NCI-H1048 (cell line): ENCODE results near the gene VWF.

Source experiments
- DNase-seq: peaks from one replicate; lab custom pipeline; 2025; lab: John Stamatoyannopoulos, UW

VWF gene

GRCh38 chr12:5977556-5977955 is 146.9 kb downstream of the VWF start:
- DNase-seq = no peak

DNA sequence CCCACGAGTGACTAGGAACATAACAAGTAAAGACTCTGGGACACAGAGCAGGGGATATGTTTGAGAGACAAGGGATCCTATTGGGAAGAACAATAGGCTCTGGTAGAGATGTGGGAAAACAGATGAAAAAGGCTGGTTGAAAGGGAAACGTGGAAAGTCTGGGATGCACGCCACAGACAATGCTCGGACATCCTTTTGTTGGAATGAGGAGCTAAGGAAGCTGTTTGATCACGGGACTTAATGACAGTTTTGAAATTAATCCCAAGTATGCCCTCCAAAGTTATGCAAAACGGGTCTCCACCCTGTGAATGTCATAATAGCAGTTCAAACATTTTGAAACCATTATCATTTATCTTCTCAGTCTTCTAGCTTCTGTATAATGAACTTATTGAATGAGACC is 147.8 kb downstream of the VWF start:
- DNase-seq = no peak

DNA sequence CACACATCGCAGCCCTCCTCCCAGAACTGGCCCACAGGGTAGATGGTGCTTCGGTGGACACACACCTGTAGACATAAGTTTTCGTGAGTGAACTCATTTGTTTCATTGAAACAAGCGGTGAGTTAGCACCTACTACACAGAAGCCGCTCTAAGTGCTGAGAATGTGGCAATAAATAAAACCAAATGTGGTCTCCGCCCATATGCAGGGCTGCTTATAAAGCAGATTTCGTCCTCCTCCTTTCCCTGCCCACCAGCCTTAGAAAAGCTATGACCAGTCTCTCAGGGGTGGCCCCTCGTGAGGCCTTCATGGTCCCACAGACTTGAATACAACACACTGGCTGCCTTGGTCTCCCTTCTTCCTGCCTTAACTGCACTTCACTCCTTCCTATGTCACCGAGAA is 148.3 kb downstream of the VWF start:
- DNase-seq = no peak

- no peak for DNase-seq
Measured at GRCh38 chr12:5973461-5974115, 150.9 kb downstream of the VWF start.

DNA sequence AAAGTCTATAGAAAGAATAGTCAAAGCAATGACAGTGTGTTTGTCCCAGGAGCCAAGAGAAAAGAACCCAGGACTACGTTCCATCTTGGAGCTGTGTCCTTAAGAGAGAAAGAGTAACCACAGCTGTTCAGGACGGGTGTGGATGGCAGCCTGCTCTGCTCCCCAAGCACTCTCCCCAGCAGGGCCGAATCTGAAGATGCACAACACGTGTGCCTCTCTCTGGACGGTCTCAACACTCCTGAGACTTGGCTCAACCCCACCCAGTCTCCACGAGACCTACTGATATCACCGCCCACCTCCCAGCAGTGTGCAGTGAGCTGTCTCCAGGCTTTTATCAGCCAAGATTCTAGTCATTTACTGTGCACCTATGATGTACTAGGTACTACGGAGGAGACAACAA is 152.1 kb downstream of the VWF start:
- DNase-seq = no peak

DNA sequence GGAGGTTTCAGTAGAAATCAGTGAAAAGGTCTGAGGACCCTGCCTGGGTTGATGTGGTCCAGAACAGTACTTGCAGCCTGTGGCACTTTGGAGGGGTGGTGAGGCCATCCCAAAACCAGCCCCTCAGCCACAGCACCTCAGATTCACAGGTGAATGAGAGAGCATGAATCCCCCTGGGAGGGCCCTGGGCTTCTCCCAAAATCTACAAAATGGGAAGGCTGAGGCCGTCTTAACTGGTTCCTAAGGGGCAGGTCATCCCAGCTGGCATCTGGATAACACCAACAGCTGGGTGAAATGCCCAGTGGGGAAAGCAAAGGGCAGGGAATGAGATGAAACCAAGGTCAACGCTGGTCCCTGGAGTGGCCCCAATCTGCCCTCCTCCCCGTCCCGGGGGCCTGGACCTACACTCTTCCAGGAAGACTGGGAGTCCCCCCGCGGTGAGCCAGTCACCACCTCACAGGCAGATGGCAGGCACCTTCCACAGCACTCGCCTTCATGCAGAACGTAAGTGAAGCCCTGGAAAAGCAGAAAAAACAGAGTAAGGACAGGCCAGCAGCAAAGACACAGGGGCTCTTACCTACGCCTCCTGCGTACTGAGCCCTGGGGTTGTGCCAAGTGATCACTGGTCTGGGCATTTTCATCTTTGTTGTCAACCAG is 153.1 kb downstream of the VWF start:
- DNase-seq = no peak

DNA sequence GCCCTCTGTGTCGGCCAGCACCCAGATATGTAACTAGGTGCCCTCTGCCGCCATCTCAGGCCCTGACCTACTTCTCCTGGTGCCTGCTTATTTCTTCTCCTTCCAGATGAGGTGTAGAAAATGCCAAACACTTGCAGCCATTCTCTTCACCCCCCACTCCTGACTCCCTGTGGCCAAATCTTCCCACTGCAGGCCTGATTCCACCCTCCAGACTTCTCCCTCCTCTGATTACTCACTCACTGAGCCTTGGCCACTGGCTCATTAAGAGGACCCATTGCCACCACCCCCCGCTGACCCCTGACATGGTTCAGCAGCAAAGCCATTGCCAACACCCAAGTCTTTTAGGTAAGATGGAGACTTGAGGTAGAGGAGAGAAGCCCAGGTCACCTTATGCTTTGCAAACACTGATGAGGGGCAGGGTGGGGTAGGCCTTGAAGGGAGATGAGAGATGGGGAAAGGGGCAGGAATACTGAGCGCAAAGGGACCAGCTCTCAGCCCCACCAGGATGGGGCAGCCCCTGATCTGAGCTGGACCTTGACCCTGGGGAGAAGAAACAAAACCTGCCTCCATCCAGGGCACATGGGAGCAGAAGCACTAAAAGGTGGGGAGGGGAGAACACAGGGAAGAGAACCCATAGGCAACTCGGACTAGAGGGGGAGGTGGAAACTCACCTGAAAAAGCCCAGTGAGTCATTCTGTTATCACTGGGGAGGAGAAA is 154.3 kb downstream of the VWF start:
- no peak for DNase-seq

DNA sequence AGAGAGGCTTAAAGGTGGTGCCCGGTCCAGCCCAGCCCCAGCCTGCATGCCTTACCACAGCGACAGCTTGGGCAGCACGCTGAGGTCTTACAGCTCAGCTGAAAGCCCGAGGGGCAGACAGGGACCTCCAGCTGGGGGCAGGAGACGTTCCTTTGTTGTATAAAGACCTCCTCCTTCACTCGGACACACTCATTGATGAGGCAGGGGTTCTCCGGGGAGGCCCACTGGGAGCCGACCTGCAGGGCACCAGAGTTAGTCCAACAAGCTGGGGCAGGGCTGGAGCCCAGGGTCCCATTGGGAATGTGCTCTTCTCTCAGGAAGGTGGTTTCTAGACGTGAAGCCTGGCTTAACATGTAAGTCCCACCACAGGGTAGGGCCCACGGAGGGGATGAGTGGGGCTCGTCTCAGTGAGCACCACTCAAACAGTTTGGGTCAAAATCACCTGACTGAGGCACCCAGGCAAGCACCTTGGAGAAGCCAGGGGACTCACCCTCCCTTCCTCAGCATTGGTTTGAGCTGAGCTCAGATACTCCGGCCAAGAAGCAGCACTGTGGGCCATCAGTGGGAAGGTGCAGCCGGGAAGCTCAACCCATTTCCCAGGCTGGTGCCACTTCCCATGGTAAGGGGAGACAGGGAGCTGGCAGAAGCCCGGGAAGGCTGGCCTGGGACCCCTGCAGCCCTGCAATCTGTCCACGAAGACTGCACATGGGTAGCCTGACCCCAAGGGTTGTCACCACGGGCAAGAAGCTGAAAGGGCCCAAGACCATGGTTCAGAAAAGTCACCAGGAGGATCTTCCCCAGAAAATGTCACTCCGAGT is 155.1 kb downstream of the VWF start:
- no peak for DNase-seq

GRCh38 chr12:5967645-5968415 is 156.6 kb downstream of the VWF start:
- no peak for DNase-seq

DNA sequence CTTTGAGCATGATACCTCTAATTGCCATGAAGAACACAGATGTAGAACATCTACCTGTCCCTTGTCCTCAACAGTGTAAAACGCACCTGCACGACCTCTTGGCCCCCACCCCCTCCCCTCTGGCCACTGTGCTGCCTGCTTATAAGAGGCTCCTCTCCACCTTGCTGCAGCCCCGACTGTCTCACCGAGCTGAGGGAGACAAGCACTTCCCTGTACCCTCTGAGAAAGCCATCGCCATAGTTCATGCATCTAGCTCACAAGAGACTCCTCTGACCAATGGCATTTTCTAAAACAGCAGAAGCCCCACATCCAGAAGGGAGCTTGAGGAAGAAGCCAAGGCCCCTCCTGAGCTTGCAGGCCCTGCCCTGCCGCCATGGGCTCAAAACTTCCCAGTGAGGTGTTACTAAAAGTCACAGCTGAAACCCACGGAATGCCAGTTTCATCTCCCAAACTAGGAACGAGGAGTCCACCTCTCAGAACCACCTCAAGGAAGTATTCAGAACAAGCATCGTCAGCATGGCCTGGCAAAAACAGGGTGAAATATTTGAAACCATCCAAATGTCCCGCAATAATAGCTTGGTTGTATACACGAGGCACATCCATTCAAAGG is 157.9 kb downstream of the VWF start:
- no peak for DNase-seq

- DNase-seq = peak; percentile 4
Measured at GRCh38 chr12:5965950-5966383, 158.5 kb downstream of the VWF start.

DNA sequence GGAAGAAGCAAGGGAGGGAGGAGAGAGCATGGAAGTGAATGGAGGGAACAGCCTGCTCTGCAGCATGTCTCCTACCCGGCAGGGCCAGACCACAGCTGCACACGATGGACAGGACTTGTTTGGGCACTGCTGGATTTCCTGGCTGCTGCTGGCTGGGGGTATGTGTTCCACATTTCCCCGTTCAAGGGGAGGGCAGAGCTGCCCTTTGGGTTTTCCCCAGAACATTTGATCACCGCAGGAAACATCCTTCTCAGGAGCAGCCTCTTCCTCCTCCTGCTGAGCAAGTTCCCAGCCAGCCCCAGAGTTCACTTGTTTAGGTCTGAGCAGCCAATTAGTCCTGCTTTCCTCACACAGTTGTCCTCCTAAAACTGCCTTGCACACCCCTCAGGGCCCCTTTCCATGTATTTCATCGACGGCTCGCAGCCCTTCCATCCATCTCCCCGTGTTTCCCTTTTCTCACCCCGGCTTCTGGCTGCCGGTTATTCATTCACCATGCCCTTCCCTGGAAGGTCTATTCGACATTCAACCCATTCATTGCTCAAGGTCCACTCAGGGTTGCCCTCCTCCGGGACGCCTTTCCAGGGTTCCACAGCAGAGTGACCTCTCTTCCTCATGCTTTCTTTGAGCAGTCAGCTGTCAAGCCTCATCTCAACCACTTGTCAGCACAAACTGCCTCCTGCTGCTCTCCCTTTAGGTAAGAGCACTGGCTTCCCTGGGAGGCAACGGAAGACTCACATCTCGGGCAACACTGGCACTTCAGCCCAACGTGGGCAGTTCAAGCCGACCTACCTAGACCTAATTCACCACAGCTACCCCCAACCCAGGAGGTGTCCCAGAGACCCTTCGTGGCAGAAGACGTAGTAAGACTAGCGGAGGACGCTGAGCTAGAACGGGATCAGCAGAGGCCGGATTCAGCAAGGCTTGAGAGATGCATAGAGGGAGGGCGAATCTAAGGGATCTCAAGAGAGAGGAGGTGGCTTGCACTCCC is 159.3 kb downstream of the VWF start:
- DNase-seq = no peak

- no peak for DNase-seq
Measured at GRCh38 chr12:5963515-5963914, 161.0 kb downstream of the VWF start.

GRCh38 chr12:5960783-5961182 is 163.7 kb downstream of the VWF start:
- DNase-seq = no peak

GRCh38 chr12:5956987-5957386 is 167.5 kb downstream of the VWF start:
- DNase-seq = no peak

DNA sequence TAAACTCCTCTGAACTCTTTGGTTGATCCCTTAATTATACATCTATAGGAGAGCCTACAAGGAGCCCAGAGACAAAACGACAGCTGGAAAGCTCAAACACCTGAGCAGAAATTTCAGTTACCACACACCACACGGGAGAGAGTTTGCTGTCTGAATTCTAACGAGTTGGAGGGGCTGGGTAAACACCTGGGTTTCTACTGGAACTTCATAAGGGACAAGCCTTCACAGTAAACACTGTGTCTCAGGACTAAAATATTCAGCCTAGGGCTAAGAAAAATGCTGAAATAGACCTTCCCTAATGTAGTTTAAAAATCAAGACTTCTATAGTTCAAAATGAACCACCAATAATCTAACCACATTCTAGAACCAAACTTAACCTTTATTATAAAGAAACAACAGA is 169.8 kb downstream of the VWF start:
- no peak for DNase-seq

DNA sequence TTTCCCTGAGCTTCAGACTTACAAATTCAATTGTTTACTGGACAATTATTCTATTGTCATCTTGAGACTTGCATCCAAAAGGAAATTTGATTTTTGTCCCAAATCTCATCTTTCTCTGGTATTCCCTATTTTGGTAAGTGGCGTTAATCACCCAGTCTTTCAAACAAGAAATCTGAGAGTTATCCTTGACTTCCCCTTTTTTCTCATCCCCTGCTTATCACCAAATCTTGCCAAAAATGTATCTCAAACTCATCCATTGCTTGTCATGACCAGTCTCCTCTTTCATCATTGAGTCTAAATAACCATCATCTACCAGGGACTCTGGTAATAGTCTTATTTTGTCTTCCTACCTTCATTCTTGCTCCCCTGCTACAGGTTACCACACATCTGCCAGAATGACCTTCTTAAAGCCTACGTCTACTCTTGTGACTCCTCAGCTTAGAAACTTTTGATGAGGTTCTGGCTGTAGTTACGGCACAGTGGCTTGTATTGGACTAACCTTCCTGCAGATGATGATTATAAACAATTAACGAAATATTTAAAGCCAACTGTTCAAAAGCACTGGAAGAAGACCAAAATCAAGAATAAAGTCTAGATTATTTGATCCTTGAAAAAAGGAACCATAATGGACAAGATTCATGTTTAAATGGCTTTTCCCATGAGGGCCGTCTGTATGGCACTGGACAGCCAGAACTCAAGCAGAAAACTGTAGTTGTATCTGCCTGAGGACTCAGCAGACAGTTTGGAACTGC is 170.5 kb downstream of the VWF start:
- DNase-seq = no peak

- DNase-seq = no peak
Measured at GRCh38 chr12:5952031-5952430, 172.4 kb downstream of the VWF start.

- no peak for DNase-seq
Measured at GRCh38 chr12:5948696-5949095, 175.8 kb downstream of the VWF start.
